GM23338 (cell line): ENCODE measurements around the gene ARHGEF11. TPM values are rescaled to one million over a fixed set of nuclear protein-coding genes. Genes with fewer than 3 reads are reported as not detected.

Experiments used
- ATAC-seq: fragments of 200-7000 bp; cut with Tn5 transposase; 3 replicates; pipeline ENCODE4 v1.9.1; 2020
- DNase-seq: peaks from one replicate; pipeline ENCODE4 v3.0.0-alpha.2; 2015; ENCODE audit warnings: low spot score
- H2AFZ ChIP-seq: fragments of 200-600 bp; sonication (generic); 2 replicates; pipeline ENCODE4 v1.8.0; 2016; ENCODE audit warnings: antibody characterized with exemption, mild to moderate bottlenecking, moderate library complexity
- H3F3A ChIP-seq: fragments of 200-600 bp; sonication (generic); replicated peaks from 2 replicates; pipeline ENCODE4 v1.8.0; 2017; ENCODE audit warnings: antibody characterized with exemption, mixed run types, low read depth
- H3K27ac ChIP-seq: fragments of 200-600 bp; sonication (generic); 2 replicates; pipeline ENCODE4 v1.6.1; 2016; ENCODE audit warnings: low read depth
- H3K27me3 ChIP-seq: fragments of 200-600 bp; sonication (generic); 2 replicates; pipeline ENCODE4 v1.8.0; 2016; ENCODE audit warnings: mild to moderate bottlenecking, mixed run types, moderate library complexity; ENCODE audit not compliant: insufficient read depth
- H3K36me3 ChIP-seq: fragments of 200-600 bp; sonication (generic); 2 replicates; pipeline ENCODE4 v1.8.0; 2016; ENCODE audit warnings: mild to moderate bottlenecking; ENCODE audit not compliant: insufficient read depth
- H3K4me1 ChIP-seq: fragments of 200-600 bp; sonication (generic); 2 replicates; pipeline ENCODE4 v1.8.0; 2016; ENCODE audit warnings: mild to moderate bottlenecking, moderate library complexity; ENCODE audit not compliant: insufficient read depth
- H3K4me2 ChIP-seq: fragments of 200-600 bp; sonication (generic); 2 replicates; pipeline ENCODE4 v1.7.1; 2017; ENCODE audit warnings: mixed run types
- H3K4me3 ChIP-seq: fragments of 200-600 bp; sonication (generic); 2 replicates; pipeline ENCODE4 v1.6.1; 2016; ENCODE audit warnings: mixed run types
- H3K79me2 ChIP-seq: fragments of 200-600 bp; sonication (generic); replicated peaks from 2 replicates; pipeline ENCODE4 v1.8.0; 2017; ENCODE audit warnings: mild to moderate bottlenecking; ENCODE audit not compliant: insufficient read depth
- H3K9me2 ChIP-seq: fragments of 200-600 bp; sonication (generic); 2 replicates; pipeline ENCODE4 v1.8.0; 2017; ENCODE audit not compliant: insufficient read depth
- H4K20me1 ChIP-seq: fragments of 200-600 bp; sonication (generic); replicated peaks from 2 replicates; pipeline ENCODE4 v1.8.0; 2017; ENCODE audit warnings: mild to moderate bottlenecking; ENCODE audit not compliant: insufficient read depth
- H3K27ac Mint-ChIP-seq: 2 replicates; pipeline ENCODE4 v1.8.0; 2020; ENCODE audit warnings: inconsistent platforms, mild to moderate bottlenecking, moderate library complexity, mixed read lengths
- H3K27me3 Mint-ChIP-seq: 3 replicates; pipeline ENCODE4 v1.8.0; 2022; ENCODE audit warnings: low read depth, mild to moderate bottlenecking, moderate library complexity, mixed read lengths, inconsistent platforms; ENCODE audit not compliant: insufficient read depth, poor library complexity
- H3K36me3 Mint-ChIP-seq: 3 replicates; pipeline ENCODE4 v1.8.0; 2021; ENCODE audit warnings: low read depth, mild to moderate bottlenecking, inconsistent platforms, moderate library complexity, mixed read lengths
- H3K4me1 Mint-ChIP-seq: 3 replicates; pipeline ENCODE4 v1.8.0; 2020; ENCODE audit warnings: mild to moderate bottlenecking, inconsistent platforms, mixed read lengths
- H3K4me3 Mint-ChIP-seq: 3 replicates; pipeline ENCODE4 v1.8.0; 2021; ENCODE audit warnings: moderate library complexity, mild to moderate bottlenecking, inconsistent platforms, mixed read lengths
- H3K9me3 Mint-ChIP-seq: 3 replicates; pipeline ENCODE4 v1.8.0; 2020; ENCODE audit warnings: moderate library complexity, mild to moderate bottlenecking, inconsistent platforms, mixed read lengths
- CREB1 ChIP-seq: fragments of 250-450 bp; sonication (Bioruptor Pico); IDR thresholded peaks from 2 replicates; pipeline ENCODE4 v1.5.0; 2020; ENCODE audit warnings: low read depth, mild to moderate bottlenecking, moderate library complexity
- EZH2 ChIP-seq: fragments of 200-600 bp; sonication (generic); IDR thresholded peaks from one replicate; pipeline ENCODE4 v1.8.0; 2017; ENCODE audit warnings: antibody characterized with exemption, mild to moderate bottlenecking, low read depth; ENCODE audit not compliant: unreplicated experiment
- EZH2phosphoT487 ChIP-seq: fragments of 200-600 bp; sonication (generic); IDR thresholded peaks from one replicate; pipeline ENCODE4 v1.8.1; 2018; ENCODE audit warnings: antibody characterized with exemption; ENCODE audit not compliant: unreplicated experiment
- JUNB ChIP-seq: IDR thresholded peaks from one replicate; pipeline ENCODE4 v1.6.1; 2016; ENCODE audit warnings: antibody characterized with exemption; ENCODE audit not compliant: unreplicated experiment
- NANOG ChIP-seq: IDR thresholded peaks from 2 replicates; pipeline ENCODE4 v1.6.1; 2016; ENCODE audit warnings: antibody characterized with exemption, borderline replicate concordance
- POLR2AphosphoS5 ChIP-seq: IDR thresholded peaks from 2 replicates; pipeline ENCODE4 v1.6.1; 2016; ENCODE audit warnings: antibody characterized with exemption, low read depth
- REST ChIP-seq: IDR thresholded peaks from one replicate; pipeline ENCODE4 v1.6.1; 2018; ENCODE audit warnings: antibody characterized with exemption; ENCODE audit not compliant: unreplicated experiment
- STAT1 ChIP-seq: IDR thresholded peaks from one replicate; pipeline ENCODE4 v1.6.1; 2016; ENCODE audit warnings: antibody characterized with exemption; ENCODE audit not compliant: unreplicated experiment
- ZNF331 ChIP-seq: fragments of 250-450 bp; sonication (Bioruptor Pico); IDR thresholded peaks from 2 replicates; pipeline ENCODE4 v1.5.0; 2020; ENCODE audit warnings: low read depth, mild to moderate bottlenecking, moderate library complexity
- polyA plus RNA-seq: library from polyadenylated mRNA; unstranded; fragments of >200 nt; fragmentation: Nextera tagmentation; extraction: Ambion mirVana; gene quantifications from 2 replicates; pipeline ENCODE4 v1.2.1, GENCODE V29; 2016
- total RNA-seq: library from RNA; depleted of rRNA; stranded (reverse); fragments of >200 nt; shearing (Covaris generic); gene quantifications from 2 replicates; pipeline ENCODE4 v1.2.3, GENCODE V29; 2014
- TF ChIP-seq, protein P1 (sequence below): IDR thresholded peaks from 2 replicates; pipeline ENCODE4 v1.6.1; 2016; ENCODE audit warnings: antibody characterized with exemption
- TF ChIP-seq, protein P2 (sequence below): fragments of 250-450 bp; sonication (Bioruptor Pico); IDR thresholded peaks from 2 replicates; pipeline ENCODE4 v1.5.0; 2020; ENCODE audit warnings: mild to moderate bottlenecking, moderate library complexity

The ARHGEF11 gene
- total and polyA plus RNA-seq, 2 experiments from 2014 or later, result 12.3 to 33.7 TPM

DNA sequence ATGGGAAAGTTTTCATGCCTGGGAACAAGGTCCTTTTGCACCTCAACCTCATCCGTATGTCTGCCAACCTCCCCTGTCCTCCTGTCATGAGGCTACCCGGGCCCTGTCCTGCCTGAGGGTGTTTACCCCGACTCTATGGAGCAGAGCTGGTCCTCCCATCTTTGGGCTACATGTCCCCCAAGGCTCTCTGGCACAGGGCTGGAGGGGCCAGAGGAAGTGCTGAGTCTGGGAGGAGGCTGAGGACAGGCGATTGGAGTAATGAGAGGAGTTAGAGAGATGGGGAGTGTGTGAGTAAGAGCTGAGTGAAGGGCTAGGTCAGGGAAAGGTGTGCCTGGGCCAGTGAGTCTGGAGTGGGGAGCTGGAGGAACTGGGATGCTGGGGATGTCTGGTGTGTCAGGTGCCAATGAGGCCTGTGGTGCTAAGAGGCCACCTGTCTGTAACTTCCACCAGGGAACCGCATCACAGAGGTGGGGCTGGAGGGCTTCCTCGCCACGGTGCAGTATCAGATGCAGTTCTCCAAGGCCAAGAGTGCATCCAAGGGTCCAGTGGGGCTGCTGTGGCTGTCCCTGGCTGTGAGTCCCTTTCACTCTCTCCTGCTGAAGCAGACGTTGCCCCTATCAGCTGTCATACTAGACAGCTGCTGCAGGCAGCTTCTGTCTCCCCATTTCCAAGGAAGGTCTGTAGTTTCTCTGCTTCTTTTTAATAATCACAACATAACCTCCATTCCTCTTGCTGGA is 113.4 kb downstream of the ARHGEF11 start (continued):
- no peak for TF ChIP-seq STAT1
- TF ChIP-seq, protein P1, sequence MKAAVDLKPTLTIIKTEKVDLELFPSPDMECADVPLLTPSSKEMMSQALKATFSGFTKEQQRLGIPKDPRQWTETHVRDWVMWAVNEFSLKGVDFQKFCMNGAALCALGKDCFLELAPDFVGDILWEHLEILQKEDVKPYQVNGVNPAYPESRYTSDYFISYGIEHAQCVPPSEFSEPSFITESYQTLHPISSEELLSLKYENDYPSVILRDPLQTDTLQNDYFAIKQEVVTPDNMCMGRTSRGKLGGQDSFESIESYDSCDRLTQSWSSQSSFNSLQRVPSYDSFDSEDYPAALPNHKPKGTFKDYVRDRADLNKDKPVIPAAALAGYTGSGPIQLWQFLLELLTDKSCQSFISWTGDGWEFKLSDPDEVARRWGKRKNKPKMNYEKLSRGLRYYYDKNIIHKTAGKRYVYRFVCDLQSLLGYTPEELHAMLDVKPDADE, result no peak

DNA sequence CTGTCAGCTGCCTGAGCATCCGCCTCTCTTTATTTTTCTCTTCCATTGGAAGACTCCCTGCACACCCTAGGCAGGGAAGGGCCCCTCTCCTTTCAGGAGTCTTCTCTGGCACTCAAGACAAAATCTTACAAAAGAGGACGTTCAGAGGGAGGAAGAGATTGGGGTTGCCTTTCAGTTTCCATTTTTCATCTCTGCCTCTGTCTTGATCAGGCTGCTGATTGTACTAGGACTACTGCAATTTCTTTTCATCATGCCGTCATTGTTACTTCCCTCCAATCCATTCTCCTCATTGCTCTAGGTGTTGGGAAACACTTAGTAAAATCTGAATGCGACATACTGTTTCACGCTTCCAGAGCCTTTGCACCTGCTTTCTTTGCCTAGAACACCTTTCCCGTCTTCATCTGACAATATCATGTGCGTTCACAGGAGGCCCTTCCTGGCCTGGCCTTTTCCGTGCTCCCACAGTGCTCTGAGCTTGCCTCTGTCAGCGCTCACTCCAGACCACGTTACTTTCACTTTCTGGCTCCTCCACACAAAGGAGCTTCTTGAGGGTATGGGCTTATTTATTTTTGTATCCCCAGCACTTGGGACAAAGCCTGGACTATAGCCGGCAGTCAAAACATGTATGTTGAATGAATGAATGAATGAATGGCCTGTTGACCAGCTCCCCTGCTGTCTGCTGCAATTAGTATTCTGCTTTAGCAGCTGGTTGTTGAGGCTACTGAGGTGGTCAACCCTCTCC is 114.2 kb downstream of the ARHGEF11 start:
- Mint-ChIP-seq H3K36me3 (peaks cover 3% of the 10 kb centered on the region; the same call in 1 of the 3 replicates), H3K4me1 (peaks cover 43% of the 10 kb centered on the region), H3K27me3 (peaks cover 57% of the 10 kb centered on the region), H3K9me3 (no peaks in the 10 kb centered on the region; the same call in 2 of the 3 replicates), H3K4me3 (no peak overlapping the region; the same call in 2 of the 3 replicates), H3K27ac (no peak overlapping the region)
- ATAC-seq, result no peak
- H4K20me1 ChIP-seq, result no peaks in the 10 kb centered on the region
- H3K27ac ChIP-seq, result no peak overlapping the region
- no peak for DNase-seq
- H3K36me3 ChIP-seq, result no peaks in the 10 kb centered on the region
- no peak overlapping the region for H3K4me2 ChIP-seq
- H3F3A ChIP-seq, result no peaks in the 10 kb centered on the region
- H3K27me3 ChIP-seq, result peaks cover 49% of the 10 kb centered on the region
- no peaks in the 10 kb centered on the region for H3K79me2 ChIP-seq
- no peak overlapping the region for H3K4me3 ChIP-seq
- no peak overlapping the region for H2AFZ ChIP-seq
- no peaks in the 10 kb centered on the region for H3K9me2 ChIP-seq
- no peaks in the 10 kb centered on the region; the same call in 1 of the 2 replicates for H3K4me1 ChIP-seq
- no peak for TF ChIP-seq ZNF331 (CRISPR knock-in tag)
- TF ChIP-seq EZH2phosphoT487, result no peak
- TF ChIP-seq EZH2, result no peak
- no peak for TF ChIP-seq STAT1
- no peak; the same call in 1 of the 2 replicates for TF ChIP-seq POLR2AphosphoS5
- TF ChIP-seq, protein P1, result no peak
- no peak for TF ChIP-seq CREB1 (CRISPR knock-in tag)
- TF ChIP-seq, protein P2, sequence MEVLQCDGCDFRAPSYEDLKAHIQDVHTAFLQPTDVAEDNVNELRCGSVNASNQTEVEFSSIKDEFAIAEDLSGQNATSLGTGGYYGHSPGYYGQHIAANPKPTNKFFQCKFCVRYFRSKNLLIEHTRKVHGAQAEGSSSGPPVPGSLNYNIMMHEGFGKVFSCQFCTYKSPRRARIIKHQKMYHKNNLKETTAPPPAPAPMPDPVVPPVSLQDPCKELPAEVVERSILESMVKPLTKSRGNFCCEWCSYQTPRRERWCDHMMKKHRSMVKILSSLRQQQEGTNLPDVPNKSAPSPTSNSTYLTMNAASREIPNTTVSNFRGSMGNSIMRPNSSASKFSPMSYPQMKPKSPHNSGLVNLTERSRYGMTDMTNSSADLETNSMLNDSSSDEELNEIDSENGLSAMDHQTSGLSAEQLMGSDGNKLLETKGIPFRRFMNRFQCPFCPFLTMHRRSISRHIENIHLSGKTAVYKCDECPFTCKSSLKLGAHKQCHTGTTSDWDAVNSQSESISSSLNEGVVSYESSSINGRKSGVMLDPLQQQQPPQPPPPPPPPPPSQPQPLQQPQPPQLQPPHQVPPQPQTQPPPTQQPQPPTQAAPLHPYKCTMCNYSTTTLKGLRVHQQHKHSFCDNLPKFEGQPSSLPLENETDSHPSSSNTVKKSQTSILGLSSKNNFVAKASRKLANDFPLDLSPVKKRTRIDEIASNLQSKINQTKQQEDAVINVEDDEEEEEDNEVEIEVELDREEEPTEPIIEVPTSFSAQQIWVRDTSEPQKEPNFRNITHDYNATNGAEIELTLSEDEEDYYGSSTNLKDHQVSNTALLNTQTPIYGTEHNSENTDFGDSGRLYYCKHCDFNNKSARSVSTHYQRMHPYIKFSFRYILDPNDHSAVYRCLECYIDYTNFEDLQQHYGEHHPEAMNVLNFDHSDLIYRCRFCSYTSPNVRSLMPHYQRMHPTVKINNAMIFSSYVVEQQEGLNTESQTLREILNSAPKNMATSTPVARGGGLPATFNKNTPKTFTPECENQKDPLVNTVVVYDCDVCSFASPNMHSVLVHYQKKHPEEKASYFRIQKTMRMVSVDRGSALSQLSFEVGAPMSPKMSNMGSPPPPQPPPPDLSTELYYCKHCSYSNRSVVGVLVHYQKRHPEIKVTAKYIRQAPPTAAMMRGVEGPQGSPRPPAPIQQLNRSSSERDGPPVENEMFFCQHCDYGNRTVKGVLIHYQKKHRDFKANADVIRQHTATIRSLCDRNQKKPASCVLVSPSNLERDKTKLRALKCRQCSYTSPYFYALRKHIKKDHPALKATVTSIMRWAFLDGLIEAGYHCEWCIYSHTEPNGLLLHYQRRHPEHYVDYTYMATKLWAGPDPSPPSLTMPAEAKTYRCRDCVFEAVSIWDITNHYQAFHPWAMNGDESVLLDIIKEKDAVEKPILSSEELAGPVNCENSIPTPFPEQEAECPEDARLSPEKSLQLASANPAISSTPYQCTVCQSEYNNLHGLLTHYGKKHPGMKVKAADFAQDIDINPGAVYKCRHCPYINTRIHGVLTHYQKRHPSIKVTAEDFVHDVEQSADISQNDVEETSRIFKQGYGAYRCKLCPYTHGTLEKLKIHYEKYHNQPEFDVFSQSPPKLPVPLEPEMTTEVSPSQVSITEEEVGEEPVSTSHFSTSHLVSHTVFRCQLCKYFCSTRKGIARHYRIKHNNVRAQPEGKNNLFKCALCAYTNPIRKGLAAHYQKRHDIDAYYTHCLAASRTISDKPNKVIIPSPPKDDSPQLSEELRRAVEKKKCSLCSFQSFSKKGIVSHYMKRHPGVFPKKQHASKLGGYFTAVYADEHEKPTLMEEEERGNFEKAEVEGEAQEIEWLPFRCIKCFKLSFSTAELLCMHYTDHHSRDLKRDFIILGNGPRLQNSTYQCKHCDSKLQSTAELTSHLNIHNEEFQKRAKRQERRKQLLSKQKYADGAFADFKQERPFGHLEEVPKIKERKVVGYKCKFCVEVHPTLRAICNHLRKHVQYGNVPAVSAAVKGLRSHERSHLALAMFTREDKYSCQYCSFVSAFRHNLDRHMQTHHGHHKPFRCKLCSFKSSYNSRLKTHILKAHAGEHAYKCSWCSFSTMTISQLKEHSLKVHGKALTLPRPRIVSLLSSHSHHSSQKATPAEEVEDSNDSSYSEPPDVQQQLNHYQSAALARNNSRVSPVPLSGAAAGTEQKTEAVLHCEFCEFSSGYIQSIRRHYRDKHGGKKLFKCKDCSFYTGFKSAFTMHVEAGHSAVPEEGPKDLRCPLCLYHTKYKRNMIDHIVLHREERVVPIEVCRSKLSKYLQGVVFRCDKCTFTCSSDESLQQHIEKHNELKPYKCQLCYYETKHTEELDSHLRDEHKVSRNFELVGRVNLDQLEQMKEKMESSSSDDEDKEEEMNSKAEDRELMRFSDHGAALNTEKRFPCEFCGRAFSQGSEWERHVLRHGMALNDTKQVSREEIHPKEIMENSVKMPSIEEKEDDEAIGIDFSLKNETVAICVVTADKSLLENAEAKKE (CRISPR knock-in tag), result no peak
- TF ChIP-seq JUNB, result no peak
- TF ChIP-seq REST, result no peak
- TF ChIP-seq NANOG, result no peak
